HG03565 (cell line): ENCODE measurements around the gene PLD5.

Experiments
- ATAC-seq: cut with Tn5 transposase; IDR thresholded peaks from one replicate; pipeline ENCODE4 v1.9.1; 2021; ENCODE audit warnings: mild to moderate bottlenecking, moderate library complexity; ENCODE audit not compliant: unreplicated experiment

The PLD5 gene

DNA sequence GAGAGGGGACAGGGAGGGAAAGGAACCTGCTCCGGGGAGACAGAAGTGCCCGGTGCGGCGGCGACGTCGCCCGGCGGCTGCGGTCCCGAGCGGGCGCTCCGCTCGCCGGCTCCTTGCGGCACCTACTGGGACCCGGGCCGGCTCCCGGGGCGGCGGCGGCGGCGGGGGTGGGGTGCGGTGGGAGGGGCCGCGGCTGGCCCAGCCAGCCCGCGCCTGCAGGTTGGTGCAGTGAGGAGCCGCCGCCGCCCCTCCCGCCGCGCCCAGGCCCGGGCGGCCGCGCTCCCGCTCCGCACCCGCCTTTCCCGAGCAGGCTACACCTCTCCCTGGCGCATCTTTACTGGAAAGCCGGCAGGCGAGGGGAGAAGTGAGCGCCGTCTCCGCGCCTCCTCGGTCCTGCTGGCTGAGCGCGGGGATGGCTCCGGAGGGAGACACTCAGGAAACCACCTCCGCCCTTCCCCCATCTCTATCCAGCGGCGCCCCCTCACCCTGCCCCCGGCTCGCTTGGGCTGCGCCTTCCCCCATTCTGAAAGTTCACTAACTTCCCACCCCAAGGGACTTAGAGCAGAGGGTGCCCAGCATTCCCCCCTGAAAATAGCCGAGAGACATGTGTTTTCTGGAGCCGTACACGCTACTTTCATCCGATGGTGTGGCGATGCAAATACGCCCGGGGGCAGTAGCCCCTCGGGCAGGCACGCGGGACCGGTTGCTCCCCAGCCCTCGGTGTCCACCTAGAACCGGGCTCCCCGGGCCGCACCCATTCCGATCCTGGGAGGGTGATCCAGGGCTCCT is at the start of gene PLD5:
Gene PLD5 (minus strand): TSS at position 127 of the 789 bp plus-strand sequence.
- ATAC-seq = no peak

DNA sequence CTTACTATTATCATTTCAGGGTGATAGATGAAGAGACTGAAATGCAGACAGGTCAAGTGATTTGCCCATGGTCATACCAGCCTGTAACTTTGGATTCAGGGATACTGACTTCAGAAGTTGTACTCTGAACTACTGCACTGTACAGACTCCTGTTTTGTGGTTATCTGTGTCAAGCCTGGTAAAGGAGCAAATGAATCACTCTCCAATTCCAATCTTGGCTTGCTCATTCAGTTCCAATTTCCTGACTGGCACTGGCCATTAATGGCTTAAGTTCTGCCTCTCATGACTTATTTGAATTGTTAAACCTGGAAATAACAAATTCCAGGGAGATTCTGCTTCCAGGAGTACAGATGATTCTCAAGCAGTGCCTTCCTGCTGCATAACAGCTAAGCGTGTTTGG is 45.4 kb upstream of the PLD5 start:
- no peak for ATAC-seq

DNA sequence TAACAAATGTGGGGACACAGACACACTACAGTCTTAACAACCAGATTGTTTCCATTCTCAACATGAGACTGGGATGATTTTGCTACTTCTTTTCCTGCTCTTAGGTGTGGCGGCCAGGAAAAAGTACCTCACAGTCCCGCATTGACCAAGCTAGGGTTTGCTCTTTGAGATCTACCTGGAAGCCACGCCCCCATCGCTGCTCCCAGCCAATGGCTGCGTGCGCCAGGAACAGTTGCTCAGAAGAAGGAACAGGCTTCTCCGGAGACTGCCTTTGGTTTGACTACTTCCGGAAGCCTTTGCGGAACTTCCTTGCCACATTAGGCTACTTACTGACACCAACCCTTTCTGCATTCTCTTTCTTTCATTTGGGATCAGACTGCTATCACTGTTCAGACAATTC is 44.2 kb upstream of the PLD5 start:
- ATAC-seq = no peak

DNA sequence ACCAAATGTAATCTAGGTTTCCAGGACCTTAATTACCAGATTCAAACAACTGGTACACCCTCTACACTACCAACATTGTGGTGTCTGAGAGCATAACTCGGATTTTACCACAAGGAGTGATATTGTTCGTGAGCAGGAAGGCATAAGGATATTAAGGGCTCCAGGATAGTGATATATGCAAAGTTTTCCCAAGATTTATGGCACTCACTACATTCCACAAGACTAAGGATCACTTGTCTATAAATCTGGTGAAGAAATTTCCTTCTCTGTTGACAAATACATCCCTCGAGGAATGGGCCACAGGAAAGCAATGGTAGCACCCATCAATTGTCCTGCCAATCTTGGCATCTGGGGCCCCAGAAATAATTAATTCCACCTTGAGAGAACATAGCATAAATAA is 43.1 kb upstream of the PLD5 start:
- no peak for ATAC-seq

DNA sequence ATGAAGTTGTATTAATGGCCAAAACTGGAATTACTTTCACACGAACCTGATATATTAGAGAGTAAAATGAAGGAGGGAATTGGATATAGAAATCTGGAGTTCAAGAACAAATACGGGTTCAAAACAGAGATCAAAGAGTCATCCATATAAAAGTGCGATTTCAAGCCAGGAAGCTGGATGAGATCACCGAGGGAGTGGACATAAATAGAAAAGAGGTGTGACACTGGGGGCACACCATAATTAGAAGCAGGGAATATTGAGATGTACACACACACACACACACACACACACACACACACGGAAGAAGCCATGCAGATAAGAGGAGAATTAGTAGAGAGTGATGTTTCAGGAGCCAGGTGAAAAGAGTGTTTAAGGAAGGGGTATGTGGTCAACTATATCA is 32.3 kb upstream of the PLD5 start:
- no peak for ATAC-seq

DNA sequence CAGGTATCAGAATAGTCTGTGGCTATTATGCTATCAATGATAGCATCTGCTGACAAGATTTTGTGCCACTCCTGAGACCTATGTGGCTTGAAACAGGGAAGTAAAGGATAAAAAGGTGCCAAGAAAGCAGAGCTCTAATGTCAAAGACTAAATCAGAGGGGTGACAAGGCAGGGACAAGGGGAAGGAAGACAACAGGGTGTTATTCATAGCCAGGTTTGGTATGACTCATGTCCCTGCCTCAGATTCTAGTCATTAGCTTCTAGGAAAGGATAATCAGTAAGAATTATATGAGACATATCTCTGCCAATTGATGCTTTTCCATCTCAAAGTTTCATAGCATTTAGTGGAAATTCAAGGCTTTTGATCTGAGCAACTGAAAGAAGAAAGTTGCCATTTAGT is 31.8 kb upstream of the PLD5 start:
- ATAC-seq = no peak

DNA sequence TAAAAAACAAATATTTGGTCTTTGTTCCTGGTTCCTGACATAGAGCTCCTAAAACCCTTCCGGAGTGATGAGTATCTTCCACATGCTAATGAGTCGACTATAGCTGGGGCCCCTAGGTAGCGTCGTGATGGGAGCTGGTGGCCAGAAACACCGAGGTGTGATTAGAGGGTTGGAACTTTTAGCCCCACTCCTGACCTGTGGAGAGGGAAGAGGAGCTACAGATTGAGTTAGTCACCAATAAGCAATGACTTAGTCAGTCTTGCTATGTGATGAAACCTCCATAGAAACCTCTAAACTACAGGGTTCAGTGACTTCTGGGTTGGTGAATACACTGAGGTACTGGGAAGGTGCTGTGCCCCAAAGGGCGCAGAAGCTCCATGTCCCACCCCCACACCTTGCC is 30.1 kb upstream of the PLD5 start:
- no peak for ATAC-seq

DNA sequence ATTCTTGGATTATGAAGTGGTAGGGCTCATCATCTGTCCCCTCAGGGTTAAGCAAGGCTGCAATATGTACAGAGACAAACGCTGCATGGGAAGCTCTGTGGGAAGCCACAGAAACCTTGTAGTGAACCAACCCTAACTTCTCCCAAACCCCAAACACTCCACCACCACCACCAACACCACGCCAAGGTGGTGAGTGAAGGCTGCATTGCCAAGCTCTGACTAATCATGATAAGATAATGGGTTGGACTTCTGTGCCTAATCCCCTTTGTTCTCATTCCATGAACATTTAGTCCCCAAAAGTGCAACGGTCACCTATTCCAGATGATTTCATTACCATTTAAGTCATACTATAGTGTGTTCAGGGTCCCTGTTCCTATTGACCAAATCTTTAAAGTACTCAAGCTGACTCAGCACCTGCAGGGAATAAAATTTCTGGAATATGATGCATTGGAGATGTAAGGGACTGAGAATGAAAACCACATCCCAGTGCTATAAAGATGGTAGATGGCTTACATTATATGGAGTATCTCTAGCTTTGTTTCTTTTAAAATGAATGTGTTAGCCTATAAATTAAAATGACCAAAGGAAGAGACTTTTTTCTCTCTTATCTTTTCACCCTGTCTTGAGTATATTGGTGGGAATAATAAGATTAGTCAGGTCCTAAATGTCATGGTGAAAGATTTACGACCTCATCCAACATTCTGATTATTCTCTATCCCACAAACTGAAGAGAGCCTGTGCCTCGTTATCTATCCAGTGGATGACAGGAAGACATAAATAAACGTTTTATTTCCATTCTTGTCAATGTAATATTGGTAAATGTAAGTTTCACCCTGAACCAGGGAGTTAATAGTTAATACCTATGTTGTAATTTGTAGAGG is 22.6 kb upstream of the PLD5 start:
- no peak for ATAC-seq

DNA sequence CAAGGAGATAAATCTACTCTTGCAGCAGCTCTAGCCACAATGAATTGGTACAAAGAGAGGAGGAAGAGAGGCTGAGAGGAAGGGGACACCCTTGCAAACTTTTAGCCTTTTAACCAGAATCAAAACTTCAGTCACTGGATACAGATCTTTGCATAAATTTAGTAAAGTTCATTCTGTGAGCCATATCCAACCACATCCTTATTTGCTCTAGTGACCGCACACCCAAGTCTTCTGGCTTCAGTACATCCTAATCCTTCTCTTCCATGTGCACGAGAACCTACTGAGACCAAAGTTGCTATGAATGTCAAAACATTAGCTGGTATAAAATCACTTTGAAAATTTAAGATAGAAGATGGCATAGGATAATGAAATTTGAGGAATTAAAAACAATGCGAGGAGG is 21.9 kb upstream of the PLD5 start:
- no peak for ATAC-seq

DNA sequence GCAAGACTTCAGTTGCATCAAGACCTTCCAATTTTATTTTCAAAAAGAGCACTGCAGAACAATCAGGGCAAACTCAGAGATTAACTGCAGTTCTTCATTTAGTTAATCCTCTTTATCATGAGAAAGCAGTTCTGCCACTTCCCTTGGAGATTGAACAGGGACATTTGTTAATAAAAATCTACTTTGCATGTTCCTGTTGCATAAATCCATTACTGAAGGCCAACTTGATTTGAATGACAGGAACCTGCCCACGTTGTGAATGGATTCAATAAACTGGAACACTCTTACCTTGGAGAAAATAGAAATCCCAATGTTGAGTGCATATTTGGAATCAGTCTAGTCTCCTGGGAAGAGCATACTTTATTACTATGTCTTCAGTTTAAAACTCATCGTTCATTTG is 19.6 kb upstream of the PLD5 start:
- ATAC-seq = no peak

DNA sequence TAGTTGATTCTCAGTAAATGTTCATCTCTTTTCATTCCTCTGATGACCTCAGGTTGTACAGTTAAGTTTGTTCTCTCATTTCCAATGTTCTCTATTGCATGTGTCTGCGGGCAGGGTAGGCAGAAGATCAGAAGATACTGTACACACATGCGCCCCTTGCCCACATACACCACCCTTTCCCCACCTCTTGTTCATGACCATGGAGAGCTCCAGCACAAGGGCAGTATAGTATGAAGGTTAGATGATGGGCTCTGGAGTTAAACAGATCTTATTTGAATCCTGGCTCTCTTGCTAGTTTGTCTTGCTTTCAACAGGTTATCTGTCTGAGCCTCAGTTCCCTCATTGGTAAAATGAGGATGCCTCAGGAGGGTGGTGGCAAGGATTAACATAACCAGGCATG is 17.8 kb upstream of the PLD5 start:
- ATAC-seq = no peak

DNA sequence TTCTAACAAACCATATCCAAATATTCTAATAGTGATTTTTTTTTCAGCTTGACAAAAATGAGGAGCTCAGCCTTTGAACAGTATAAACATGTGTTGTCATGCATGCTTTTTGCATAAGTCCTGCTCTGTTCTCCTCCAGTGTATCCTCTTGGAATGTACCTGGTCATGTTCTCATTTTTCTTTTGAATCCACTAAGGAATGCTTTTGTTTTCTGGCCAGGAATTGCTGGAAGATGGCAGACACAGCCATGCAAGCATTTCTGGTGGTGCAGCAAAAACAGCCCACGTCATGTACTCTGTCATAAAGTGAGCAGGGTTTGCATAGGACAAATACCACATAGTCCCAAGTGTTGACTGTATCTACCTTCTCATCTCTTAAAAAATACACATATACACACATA is 11.5 kb upstream of the PLD5 start:
- no peak for ATAC-seq

DNA sequence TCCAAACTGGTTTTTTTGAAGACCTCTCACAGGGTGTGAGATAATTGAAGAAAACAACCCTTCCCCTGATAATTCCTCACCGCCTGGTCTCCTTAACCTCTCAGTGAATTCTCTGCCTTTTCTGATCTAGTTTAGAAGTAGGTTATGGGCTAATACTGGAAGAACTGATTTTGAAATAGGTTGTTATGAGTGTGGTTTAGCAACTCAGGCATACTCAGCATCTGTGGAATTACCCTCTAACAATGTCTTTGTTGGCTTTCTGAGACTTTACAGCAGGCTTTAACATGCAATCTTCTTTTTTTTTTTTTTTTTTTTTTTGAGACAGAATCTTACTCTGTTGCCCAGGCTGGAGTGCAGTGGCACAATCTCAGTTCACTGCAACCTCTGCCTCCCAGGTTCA is 10.3 kb upstream of the PLD5 start:
- ATAC-seq = no peak

DNA sequence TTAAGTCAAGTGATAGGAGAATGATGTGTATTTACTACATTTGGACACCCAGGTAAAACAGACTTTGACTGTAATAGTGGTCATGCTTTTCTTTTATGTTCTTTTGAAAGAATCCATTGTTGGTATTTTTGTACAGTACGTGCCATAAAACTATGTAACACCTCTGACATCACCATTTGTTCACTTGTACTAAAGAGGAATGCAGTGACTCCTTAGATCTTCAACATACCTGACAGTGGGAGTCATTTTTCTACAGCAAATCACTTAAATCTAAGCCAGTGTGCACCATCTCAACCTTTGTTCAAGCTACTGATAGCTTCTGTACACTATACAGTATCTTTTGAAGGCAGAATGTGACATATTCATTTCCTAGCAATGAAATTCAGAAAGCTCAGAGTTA is 6.3 kb upstream of the PLD5 start:
- no peak for ATAC-seq

DNA sequence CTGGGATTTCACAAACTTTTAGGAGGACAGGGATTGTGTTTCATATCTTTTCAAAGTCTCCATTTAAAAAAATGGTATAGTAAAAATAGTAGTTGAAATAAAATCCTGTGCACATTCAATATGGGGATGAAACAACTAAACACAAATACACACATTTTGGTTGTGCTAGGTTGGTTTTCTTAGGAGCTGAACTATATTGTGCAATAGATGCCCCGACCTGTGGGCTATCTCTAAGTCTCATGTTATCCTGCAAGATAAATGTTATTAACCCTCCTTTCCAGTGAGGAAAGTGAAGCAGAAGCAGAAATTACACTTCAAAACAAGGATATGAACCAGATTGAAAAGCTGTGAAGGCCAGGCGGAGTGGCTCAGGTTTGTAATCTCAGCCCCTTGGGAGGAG is 1.3 kb upstream of the PLD5 start:
- ATAC-seq = no peak

DNA sequence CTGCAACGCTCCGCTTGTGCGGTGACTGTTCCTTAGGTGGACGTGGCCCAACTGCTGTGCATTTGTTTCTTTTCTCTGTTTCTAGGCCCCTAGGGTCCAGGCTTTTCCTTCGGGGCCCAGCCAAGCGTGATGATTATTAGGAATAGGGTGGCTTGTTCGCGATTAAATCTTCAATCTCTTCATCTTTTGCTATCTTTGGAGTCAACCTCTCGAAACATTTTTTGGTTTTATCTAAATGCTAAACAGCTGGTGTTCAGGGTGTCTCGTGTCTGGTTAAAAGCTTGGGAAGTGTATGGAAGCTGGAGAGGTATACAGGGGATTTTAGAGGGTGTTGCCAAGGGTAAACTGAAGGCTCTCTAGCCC is 844 bp upstream of the PLD5 start:
- ATAC-seq = no peak

DNA sequence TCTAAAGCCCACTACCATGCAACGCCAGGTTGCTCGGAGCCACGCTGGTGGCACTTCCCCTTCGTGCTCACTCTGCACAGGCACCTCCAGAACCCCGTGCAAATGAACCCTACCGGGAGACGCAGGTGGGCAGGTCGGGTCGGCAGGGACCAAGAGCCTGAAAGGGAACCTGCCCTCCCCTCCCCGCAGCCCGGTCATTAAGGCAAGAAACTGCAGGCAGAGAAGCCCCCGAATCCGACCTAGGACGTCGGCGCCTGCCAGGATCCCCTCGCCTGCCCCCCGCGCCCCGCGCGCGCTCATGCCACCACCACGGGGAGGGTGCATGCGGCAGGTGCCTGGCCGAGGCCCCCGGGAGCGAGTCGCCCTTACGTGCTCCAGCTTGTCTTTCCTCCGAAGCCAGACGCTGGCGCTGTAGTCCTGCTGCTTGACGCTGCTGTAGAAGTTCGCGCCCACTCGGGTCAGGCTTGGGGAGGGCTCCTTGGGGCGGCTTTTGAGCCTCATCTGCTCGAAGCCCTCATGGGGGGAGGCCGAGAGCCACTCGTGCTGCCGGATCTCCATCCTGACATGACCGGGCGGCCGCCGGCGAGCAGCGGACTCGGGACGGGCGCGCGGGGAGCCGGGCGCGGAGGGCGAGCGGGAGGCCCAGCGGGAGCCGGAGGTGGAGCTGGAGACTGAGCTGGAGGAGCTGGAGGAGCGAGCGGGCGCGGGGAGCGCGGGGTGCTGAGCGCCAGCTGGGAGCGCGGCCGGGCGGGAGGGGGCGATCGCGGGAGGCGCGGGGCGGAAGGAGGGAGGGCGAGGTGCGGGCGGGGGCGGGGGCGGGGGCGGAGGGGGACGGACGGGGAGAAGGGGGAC is 552 bp downstream of the PLD5 start:
- ATAC-seq = no peak

DNA sequence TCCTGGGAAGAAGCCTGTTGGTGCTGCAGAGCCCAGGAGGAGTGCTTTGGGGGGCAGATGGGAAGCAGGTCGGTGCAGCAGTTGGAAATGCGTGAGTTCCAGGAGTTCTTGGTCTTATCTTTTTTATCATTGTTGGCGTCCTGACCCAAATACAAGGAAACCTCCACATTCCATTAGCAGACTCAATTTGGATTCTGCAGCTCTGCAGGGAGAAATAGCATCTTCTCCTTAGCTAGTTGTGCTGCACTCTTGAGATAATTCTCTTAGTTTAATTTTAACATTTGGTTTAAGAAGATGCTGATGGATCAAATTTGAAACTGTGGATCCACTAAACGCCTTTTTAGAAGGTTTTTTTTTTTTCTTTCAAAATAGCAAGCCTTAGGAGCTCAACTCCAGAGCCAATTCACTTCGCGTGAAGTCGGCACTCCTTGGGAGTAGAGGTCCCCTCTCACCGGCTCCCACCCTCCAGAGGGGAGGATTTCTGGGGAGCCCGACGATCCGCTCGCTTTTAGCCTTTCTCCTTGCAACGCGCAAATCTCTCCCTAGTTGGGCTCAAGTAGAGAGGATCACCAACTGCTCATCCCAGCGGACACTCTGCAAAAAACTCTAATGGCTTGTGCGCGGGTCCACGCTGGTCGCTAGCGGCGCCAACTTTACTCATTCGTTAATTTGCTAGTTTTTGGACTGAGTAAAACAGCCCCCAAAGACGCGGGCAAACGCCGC is 1.3 kb downstream of the PLD5 start:
- ATAC-seq = no peak

DNA sequence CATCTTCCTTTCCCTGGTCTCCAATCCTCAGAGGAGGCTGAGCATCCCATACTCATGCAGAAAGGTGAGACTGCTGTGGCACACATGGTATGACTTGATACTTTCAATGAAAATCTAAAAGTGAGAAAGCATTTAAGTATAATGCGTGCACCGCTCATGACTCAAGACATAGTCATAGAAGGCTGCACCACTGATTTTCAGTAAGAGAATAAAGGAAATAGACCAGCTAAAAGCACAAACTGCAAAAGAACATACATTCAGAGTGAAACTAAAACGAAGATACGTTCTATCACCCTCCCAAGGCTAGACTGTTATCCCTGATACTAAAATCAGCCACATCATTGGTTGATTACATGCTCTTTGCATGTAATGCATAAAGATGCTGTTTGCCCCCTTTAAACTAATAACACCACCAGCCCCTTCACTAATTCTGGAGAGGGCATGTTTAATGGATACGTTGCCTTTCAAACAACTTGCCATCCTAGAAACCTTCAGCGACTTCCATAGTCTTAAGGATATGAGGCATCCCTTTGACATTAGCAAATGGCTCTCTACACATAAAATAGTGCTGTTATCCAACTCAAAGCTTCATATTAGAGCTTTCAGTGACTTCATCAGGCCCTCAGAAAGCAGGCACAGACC is 2.1 kb downstream of the PLD5 start:
- ATAC-seq = peak; percentile 44

DNA sequence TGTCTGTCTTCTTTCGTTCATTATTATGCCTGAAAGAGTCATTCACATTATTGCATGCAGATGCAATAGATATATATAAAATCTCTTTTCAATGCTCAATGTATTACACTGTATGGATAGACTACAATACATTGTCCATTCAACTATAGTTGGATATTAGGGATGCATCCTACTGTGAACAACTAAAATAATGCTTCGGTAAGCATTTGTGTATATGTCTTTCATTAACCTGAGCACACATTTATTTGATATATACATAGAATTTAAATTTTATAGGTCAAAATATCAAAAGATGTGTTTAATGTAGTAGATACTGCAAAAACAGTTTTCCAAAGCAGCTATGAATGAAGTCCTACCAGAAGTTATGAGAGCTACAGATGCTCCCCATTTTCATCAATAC is 8.9 kb downstream of the PLD5 start:
- ATAC-seq = no peak
